Neuron (in vitro differentiated cells): Measurements from ENCODE around the gene SLAIN2.

Experiments used
- H2AFZ ChIP-seq: one replicate; pipeline ENCODE4 v1.6.1; 2013; ENCODE audit warnings: low read depth, mild to moderate bottlenecking, inconsistent platforms, low read length, moderate library complexity
- H3K27me3 ChIP-seq: one replicate; pipeline ENCODE4 v1.6.1; 2013; ENCODE audit warnings: low read length; ENCODE audit not compliant: insufficient read depth
- H3K36me3 ChIP-seq: one replicate; pipeline ENCODE4 v1.6.1; 2013; ENCODE audit warnings: low read length; ENCODE audit not compliant: insufficient read depth
- H3K4me1 ChIP-seq: one replicate; pipeline ENCODE4 v1.6.1; 2013; ENCODE audit warnings: low read length; ENCODE audit not compliant: insufficient read depth
- H3K4me3 ChIP-seq: 2 replicates; pipeline ENCODE4 v1.5.1; 2013; ENCODE audit warnings: mild to moderate bottlenecking, low read length, moderate library complexity
- H3K9me3 ChIP-seq: one replicate; pipeline ENCODE4 v1.6.1; 2013; ENCODE audit warnings: low read length

SLAIN2 gene

DNA sequence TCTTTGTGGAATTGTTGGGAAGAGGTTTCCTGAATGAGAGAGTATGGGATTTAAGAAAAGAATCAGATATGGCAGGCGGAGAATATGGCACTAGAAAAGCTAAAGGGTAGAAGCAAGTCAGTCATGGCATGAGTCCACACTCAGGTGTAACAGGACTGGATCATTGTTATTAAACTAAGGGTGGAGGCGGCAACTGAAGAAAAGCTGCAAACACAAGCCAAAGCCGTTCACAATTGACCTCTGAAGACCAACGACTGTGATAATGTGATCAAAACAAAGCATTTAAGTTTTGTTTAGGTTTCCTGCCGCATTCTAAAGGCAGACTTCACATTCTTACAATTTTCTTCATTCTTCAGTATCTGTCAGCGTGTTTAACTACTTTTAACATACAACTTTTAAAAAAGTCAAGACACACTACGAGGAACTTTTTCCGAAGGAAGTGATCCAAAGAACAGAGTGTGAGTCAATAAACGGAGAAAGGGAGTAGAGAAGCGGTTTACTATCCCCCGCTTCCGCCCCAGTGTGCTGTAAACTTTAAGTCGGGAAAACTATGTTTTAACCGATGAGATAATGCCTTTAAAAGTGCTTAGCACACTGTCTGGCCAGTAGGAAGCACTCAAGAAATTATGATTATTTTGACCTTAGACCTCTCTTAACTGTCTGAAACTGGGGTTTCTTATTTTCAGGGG lies 909 bp upstream of the SLAIN2 start:
- no peaks in the 10 kb centered on the region for H3K9me3 ChIP-seq
- no peaks in the 10 kb centered on the region for H3K36me3 ChIP-seq
- H3K4me3 ChIP-seq: peak overlapping the region; percentile 86
- H3K27me3 ChIP-seq: no peaks in the 10 kb centered on the region
- H2AFZ ChIP-seq: peak overlapping the region; percentile 86
- peaks cover 33% of the 10 kb centered on the region for H3K4me1 ChIP-seq

- peaks cover 35% of the 10 kb centered on the region for H3K4me1 ChIP-seq
- no peaks in the 10 kb centered on the region for H3K36me3 ChIP-seq
- peak overlapping the region; percentile 86 for H3K4me3 ChIP-seq
Measured at GRCh38 chr4:48341776-48342605, 662 bp downstream of the SLAIN2 start.

GRCh38 chr4:48342606-48342880 lies 1.2 kb downstream of the SLAIN2 start:
- Histone ChIP-seq H3K4me3 (peak overlapping the region; percentile 86), H3K36me3 (no peaks in the 10 kb centered on the region), H2AFZ (no peak overlapping the region), H3K9me3 (no peaks in the 10 kb centered on the region), H3K4me1 (peaks cover 35% of the 10 kb centered on the region), H3K27me3 (no peaks in the 10 kb centered on the region)

More at GRCh38 chr4:48341776-48342605, 662 bp downstream of the SLAIN2 start:
- Histone ChIP-seq H3K9me3 (no peaks in the 10 kb centered on the region), H3K27me3 (no peaks in the 10 kb centered on the region), H2AFZ (peak overlapping the region; percentile 94)

DNA sequence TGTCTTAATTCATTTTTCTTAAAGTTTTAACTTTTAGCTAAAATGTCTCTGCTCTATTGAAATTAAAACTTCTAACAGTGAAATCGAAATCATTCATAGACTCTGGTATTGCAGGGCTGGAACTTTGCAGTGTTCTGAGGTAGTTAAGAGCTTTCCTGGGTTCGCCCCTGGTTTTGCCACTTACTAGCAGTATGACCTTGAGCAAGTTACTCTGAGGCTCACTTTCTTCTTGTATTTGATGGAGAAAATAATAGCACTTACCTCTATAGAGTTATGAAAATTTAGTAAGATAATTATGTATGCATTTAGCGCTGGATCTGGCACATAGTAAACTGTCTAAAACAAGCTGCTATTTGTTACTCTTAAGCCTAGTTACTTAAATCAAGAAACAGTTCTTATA lies 1.7 kb downstream of the SLAIN2 start:
- no peak overlapping the region for H2AFZ ChIP-seq
- H3K27me3 ChIP-seq: no peaks in the 10 kb centered on the region
- H3K9me3 ChIP-seq: no peaks in the 10 kb centered on the region
- peaks cover 35% of the 10 kb centered on the region for H3K4me1 ChIP-seq
- H3K4me3 ChIP-seq: peak overlapping the region; percentile 86
- no peaks in the 10 kb centered on the region for H3K36me3 ChIP-seq

DNA sequence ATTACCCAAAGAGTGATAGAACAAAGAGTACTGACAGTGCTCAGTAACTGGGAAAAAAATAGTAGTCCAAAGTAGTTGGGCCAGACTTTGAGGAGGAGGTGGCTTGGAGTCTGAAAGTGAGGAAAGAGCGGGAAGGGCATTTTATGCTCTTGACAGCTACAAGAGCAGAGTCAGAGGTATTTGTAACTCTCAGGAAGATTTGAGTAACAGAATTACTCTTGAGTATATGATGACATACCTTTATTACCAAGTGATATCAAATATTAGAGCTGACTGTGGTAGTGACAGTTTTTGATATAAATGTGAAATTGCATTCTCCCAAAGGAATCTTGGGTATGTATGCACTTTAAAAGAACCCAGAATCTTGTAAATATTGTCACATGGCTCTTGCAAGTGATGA lies 2.2 kb downstream of the SLAIN2 start:
- no peaks in the 10 kb centered on the region for H3K27me3 ChIP-seq
- peaks cover 35% of the 10 kb centered on the region for H3K4me1 ChIP-seq
- H3K36me3 ChIP-seq: no peaks in the 10 kb centered on the region
- peak overlapping the region; percentile 86 for H3K4me3 ChIP-seq
- no peak overlapping the region for H2AFZ ChIP-seq
- H3K9me3 ChIP-seq: no peaks in the 10 kb centered on the region

DNA sequence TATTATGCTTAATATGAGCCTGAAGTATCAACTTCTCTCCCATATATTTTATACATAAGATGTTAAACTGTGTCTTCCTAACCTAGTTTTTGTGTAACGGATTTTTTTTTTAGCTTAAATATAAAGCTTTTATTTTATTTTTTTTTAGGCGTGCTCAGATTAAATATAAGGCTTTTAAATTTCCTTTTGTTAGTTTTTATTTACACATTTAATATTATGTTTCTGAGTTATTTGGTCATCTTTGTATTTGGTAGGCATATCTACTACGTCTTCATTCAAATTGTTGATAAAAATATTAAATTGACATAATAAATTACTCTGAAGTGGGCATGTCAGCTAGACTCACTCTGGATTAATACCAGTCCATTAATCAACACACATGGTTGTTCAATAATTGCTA lies 4.2 kb downstream of the SLAIN2 start:
- H3K4me3 ChIP-seq: no peak overlapping the region
- H3K27me3 ChIP-seq: no peaks in the 10 kb centered on the region
- no peaks in the 10 kb centered on the region for H3K36me3 ChIP-seq
- H3K9me3 ChIP-seq: no peaks in the 10 kb centered on the region
- peaks cover 29% of the 10 kb centered on the region for H3K4me1 ChIP-seq
- no peak overlapping the region for H2AFZ ChIP-seq

DNA sequence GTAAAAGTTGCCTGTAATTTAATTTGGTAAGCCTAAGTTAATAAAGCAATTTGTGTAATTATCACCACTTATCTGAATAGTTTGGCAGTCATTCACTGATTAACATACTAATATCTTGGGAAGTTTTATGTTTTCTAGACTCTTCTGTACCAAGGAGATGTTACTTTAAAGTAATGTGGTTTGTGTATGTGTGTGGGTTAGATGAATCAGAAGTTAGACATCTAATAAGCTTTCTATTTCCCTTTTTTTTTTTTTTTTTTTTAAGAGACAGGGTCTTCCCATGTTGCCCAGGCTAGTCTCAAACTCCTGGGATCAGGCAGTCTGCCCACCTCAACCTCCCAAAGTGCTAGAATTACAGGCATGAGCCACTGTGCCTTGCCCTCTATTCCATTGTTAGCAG lies 5.3 kb downstream of the SLAIN2 start:
- peaks cover 2% of the 10 kb centered on the region for H3K36me3 ChIP-seq
- peaks cover 30% of the 10 kb centered on the region for H3K4me1 ChIP-seq
- no peaks in the 10 kb centered on the region for H3K27me3 ChIP-seq
- no peaks in the 10 kb centered on the region for H3K9me3 ChIP-seq
- H3K4me3 ChIP-seq: no peak overlapping the region
- no peak overlapping the region for H2AFZ ChIP-seq

DNA sequence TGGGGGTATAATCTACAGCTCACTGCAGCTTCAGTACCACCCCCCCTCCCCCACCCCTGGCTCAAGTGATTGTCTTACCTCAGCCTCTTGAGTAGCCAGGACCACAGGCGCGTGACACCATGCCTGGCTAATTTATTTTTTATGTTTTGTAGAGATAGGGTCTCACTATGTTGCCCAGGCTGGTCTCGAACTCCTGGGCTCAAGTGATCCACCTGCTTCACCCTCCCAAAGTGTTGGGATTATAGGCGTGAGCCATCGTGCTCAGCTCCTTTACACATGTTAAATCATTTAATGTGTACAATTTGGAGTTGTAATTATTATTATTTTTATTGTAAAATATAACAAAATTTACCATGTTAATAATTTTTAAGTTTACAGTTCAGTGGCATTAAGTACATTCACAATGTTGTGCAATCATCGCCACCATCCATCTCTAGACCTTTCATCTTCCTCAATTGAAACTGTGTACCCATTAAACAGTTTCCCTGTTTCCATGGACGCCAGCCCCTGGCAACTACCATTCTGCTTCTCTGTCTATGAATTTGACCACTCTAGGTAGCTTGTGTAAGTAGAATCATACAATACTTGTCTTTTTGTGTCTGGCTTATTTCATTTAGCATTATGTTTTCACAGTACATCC lies 6.1 kb downstream of the SLAIN2 start:
- Histone ChIP-seq H3K9me3 (no peaks in the 10 kb centered on the region), H3K4me3 (no peak overlapping the region), H3K27me3 (no peaks in the 10 kb centered on the region), H3K4me1 (peaks cover 30% of the 10 kb centered on the region), H2AFZ (no peak overlapping the region), H3K36me3 (peaks cover 2% of the 10 kb centered on the region)

DNA sequence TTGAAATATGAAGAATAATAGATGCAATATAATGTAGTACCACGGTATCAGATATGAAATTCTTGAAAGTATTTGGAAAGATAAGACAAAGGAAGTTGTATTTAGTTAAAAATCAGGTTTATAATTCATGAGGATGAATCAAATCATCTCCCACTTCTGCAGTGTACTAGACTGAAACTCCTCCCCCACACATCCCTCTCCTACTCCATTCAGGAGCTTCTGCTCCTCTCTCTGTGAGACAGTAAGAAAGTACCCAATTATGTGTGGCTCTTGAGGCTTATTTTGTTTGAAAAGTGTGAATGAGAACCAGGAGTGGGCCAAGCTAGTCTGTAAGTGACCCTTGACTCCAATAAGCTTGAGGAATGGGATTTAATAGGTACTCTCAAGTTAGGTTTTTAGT lies 9.5 kb downstream of the SLAIN2 start:
- Histone ChIP-seq H3K9me3 (no peaks in the 10 kb centered on the region), H3K4me3 (no peak overlapping the region), H3K4me1 (peaks cover 1% of the 10 kb centered on the region), H2AFZ (no peak overlapping the region), H3K27me3 (no peaks in the 10 kb centered on the region), H3K36me3 (peaks cover 2% of the 10 kb centered on the region)

GRCh38 chr4:48352793-48353192 lies 11.5 kb downstream of the SLAIN2 start:
- Histone ChIP-seq H3K4me3 (no peak overlapping the region), H3K9me3 (no peaks in the 10 kb centered on the region), H3K36me3 (peaks cover 2% of the 10 kb centered on the region), H3K4me1 (peaks cover 1% of the 10 kb centered on the region), H2AFZ (no peak overlapping the region), H3K27me3 (no peaks in the 10 kb centered on the region)

DNA sequence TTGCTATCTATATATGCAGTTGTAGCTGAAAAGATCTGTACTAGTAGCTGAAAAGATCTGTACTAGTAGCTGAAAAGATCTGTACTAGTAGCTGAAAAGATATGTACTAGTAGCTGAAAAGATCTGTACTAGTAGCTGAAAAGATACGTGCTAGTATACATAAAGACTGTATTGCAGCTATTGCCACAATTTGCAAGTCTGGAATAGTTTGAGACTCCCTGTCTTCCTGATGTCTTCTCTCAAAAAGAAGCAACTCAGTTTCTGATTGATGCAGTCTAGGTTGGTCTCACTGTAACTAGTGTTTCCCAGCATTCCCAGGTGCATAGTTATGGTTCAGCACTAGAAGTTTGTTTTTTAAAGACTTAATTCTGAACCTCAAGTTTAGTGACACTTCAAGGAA lies 15.0 kb downstream of the SLAIN2 start:
- peaks cover 10% of the 10 kb centered on the region for H3K4me1 ChIP-seq
- peaks cover 1% of the 10 kb centered on the region for H3K36me3 ChIP-seq
- no peaks in the 10 kb centered on the region for H3K9me3 ChIP-seq

DNA sequence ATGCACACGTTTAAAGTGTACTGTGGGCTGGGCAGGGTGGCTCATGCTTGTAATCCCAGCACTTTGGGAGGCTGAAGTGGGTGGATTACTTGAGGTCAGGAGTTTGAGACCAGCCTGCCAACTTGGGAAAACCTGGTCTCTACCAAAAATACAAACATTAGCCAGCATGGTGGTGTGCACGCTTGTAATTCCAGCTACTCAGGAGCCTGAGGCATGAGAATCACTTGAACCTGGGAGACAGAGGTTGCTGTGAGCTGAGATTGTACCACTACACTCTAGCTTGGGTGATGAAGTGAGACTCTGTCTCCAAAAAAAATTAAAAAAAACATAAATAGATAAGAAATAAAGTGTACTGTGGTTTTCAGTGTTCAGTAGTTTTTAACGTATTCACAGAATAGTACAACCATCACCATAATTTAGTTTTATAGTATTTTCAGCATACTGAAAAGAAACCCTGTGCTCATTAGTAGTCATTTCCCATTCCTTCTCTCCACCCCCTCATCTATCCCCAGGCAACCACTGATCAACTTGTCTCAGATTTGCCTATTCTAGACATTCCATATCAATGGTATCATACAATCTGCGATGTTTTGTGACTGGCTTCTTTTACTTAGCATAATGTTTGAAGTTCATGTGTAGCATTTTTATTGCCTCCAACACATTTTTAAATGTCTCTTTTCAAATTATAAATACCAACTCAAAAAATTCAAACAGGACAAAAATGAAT lies 19.1 kb downstream of the SLAIN2 start:
- Histone ChIP-seq H3K4me3 (no peak overlapping the region), H3K36me3 (no peaks in the 10 kb centered on the region), H2AFZ (no peak overlapping the region), H3K9me3 (no peaks in the 10 kb centered on the region), H3K27me3 (no peaks in the 10 kb centered on the region), H3K4me1 (peaks cover 10% of the 10 kb centered on the region)

More for the DNA sequence above, 15.0 kb downstream of the SLAIN2 start:
- Histone ChIP-seq H3K27me3 (no peaks in the 10 kb centered on the region), H3K4me3 (no peak overlapping the region), H2AFZ (no peak overlapping the region)

GRCh38 chr4:48361012-48361400 lies 19.7 kb downstream of the SLAIN2 start:
- no peak overlapping the region for H3K4me3 ChIP-seq

More at GRCh38 chr4:48361012-48361400, 19.7 kb downstream of the SLAIN2 start:
- H3K36me3 ChIP-seq: no peaks in the 10 kb centered on the region
- no peaks in the 10 kb centered on the region for H3K27me3 ChIP-seq
- H3K9me3 ChIP-seq: no peaks in the 10 kb centered on the region
- H3K4me1 ChIP-seq: peaks cover 10% of the 10 kb centered on the region
- no peak overlapping the region for H2AFZ ChIP-seq
